Large intestine (tissue), 3 donors: Measurements from ENCODE around the gene FGF1. TPM values are rescaled to one million over a fixed set of nuclear protein-coding genes. Genes with fewer than 3 reads are reported as not detected.
A peak's percentile ranks its signal among the peaks of the same experiment; 100 is the strongest.

Source experiments
- DNase-seq, 2 donors: peaks; one replicate each; pipeline versions ENCODE4 v3.0.0 to v3.0.0-alpha.2; 2013
- H3K27ac ChIP-seq: one replicate; pipeline ENCODE4 v1.5.1; 2013; ENCODE audit warnings: low read length
- H3K27me3 ChIP-seq: 2 replicates; pipeline ENCODE4 v1.6.1; 2013; ENCODE audit warnings: low read length; ENCODE audit not compliant: control insufficient read depth, insufficient read depth
- H3K36me3 ChIP-seq: 2 replicates; pipeline ENCODE4 v1.6.1; 2013; ENCODE audit warnings: low read length; ENCODE audit not compliant: control insufficient read depth, insufficient read depth
- H3K4me1 ChIP-seq: one replicate; pipeline ENCODE4 v1.6.1; 2013; ENCODE audit warnings: low read length; ENCODE audit not compliant: control insufficient read depth, insufficient read depth
- H3K4me3 ChIP-seq: one replicate; pipeline ENCODE4 v1.5.1; 2013; ENCODE audit warnings: low read length
- H3K9me3 ChIP-seq: one replicate; pipeline ENCODE4 v1.6.1; 2013; ENCODE audit warnings: mild to moderate bottlenecking, low read depth, low read length, moderate library complexity; ENCODE audit not compliant: control insufficient read depth
- WGBS: methylation state at CpG from one replicate; pipeline ENCODE4 v1.1.5; 2013; ENCODE audit warnings: low lambda C conversion rate; ENCODE audit not compliant: insufficient coverage; 5-methylcytosine and 5-hydroxymethylcytosine counted together
- polyA plus RNA-seq: library from polyadenylated mRNA; unstranded; fragments of 120-200 nt; gene quantifications from one replicate; pipeline ENCODE4 v1.2.1, GENCODE V29; 2013

FGF1 gene
- polyA plus RNA-seq, 1 donor = 9.7 TPM

GRCh38 chr5:142586552-142586951, 99.3 kb downstream of the FGF1 start:
- no peak for DNase-seq
- no peaks in the 10 kb centered on the region for H3K36me3 ChIP-seq
- no peak overlapping the region for H3K4me3 ChIP-seq
- no peaks in the 10 kb centered on the region for H3K4me1 ChIP-seq
- no peaks in the 10 kb centered on the region for H3K9me3 ChIP-seq
- H3K27ac ChIP-seq = no peak overlapping the region
- WGBS = 75% methylated on average over 2 of the region's 4 CpGs
- no peaks in the 10 kb centered on the region for H3K27me3 ChIP-seq

- Histone ChIP-seq H3K27ac (no peak overlapping the region), H3K36me3 (no peaks in the 10 kb centered on the region), H3K27me3 (no peaks in the 10 kb centered on the region), H3K4me1 (no peaks in the 10 kb centered on the region), H3K9me3 (no peaks in the 10 kb centered on the region), H3K4me3 (no peak overlapping the region)
- no peak for DNase-seq
- no CpG with 5 or more reads among the region's 4 CpGs for WGBS
These were observed 100.4 kb downstream of the FGF1 start for GRCh38 chr5:142585451-142585850.

- no peak for DNase-seq
- H3K36me3 ChIP-seq = no peaks in the 10 kb centered on the region
- no peak overlapping the region for H3K27ac ChIP-seq
- no CpG with 5 or more reads among the region's 1 CpG for WGBS
- H3K4me3 ChIP-seq = no peak overlapping the region
- H3K27me3 ChIP-seq = no peaks in the 10 kb centered on the region
- no peaks in the 10 kb centered on the region for H3K9me3 ChIP-seq
- H3K4me1 ChIP-seq = no peaks in the 10 kb centered on the region
These were observed 101.0 kb downstream of the FGF1 start for GRCh38 chr5:142584891-142585290.

- Histone ChIP-seq H3K4me1 (no peaks in the 10 kb centered on the region), H3K27me3 (no peaks in the 10 kb centered on the region), H3K9me3 (no peaks in the 10 kb centered on the region), H3K4me3 (no peak overlapping the region), H3K27ac (no peak overlapping the region), H3K36me3 (no peaks in the 10 kb centered on the region)
- no CpG with 5 or more reads among the region's 3 CpGs for WGBS
- DNase-seq = no peak
These were observed 107.6 kb downstream of the FGF1 start for GRCh38 chr5:142578161-142578830.

GRCh38 chr5:142576804-142577203, 109.1 kb downstream of the FGF1 start:
- WGBS = no CpG with 5 or more reads among the region's 1 CpG
- no peak for DNase-seq
- no peak overlapping the region for H3K4me3 ChIP-seq

GRCh38 chr5:142576303-142576702, 109.6 kb downstream of the FGF1 start:
- WGBS = 100% methylated on average over 1 of the region's 1 CpG
- H3K36me3 ChIP-seq = no peaks in the 10 kb centered on the region
- no peak overlapping the region for H3K4me3 ChIP-seq
- DNase-seq = no peak
- peaks cover 3% of the 10 kb centered on the region for H3K4me1 ChIP-seq
- no peak overlapping the region for H3K27ac ChIP-seq
- H3K9me3 ChIP-seq = no peaks in the 10 kb centered on the region
- no peaks in the 10 kb centered on the region for H3K27me3 ChIP-seq

More at GRCh38 chr5:142576804-142577203, 109.1 kb downstream of the FGF1 start:
- Histone ChIP-seq H3K36me3 (no peaks in the 10 kb centered on the region), H3K27me3 (no peaks in the 10 kb centered on the region), H3K27ac (no peak overlapping the region), H3K4me1 (no peaks in the 10 kb centered on the region), H3K9me3 (no peaks in the 10 kb centered on the region)

GRCh38 chr5:142572006-142572405, 113.9 kb downstream of the FGF1 start:
- H3K4me3 ChIP-seq = no peak overlapping the region
- peak in 1 of 2 donors; percentile 44 for DNase-seq
- no peaks in the 10 kb centered on the region for H3K9me3 ChIP-seq
- H3K4me1 ChIP-seq = peaks cover 8% of the 10 kb centered on the region
- no peaks in the 10 kb centered on the region for H3K36me3 ChIP-seq
- WGBS = 20% methylated on average over 1 of the region's 4 CpGs
- H3K27me3 ChIP-seq = no peaks in the 10 kb centered on the region
- no peak overlapping the region for H3K27ac ChIP-seq

GRCh38 chr5:142571371-142571770, 114.5 kb downstream of the FGF1 start:
- no peak for DNase-seq
- no peaks in the 10 kb centered on the region for H3K9me3 ChIP-seq
- no peak overlapping the region for H3K27ac ChIP-seq
- WGBS = no CpG with 5 or more reads among the region's 5 CpGs
- no peak overlapping the region for H3K4me3 ChIP-seq
- H3K27me3 ChIP-seq = no peaks in the 10 kb centered on the region
- H3K4me1 ChIP-seq = peaks cover 8% of the 10 kb centered on the region
- no peaks in the 10 kb centered on the region for H3K36me3 ChIP-seq

GRCh38 chr5:142569905-142570304, 116.0 kb downstream of the FGF1 start:
- Histone ChIP-seq H3K9me3 (no peaks in the 10 kb centered on the region), H3K4me3 (no peak overlapping the region)

GRCh38 chr5:142568996-142569335, 116.9 kb downstream of the FGF1 start:
- Histone ChIP-seq H3K4me3 (no peak overlapping the region), H3K9me3 (no peaks in the 10 kb centered on the region), H3K4me1 (peaks cover 8% of the 10 kb centered on the region), H3K36me3 (no peaks in the 10 kb centered on the region), H3K27ac (peak overlapping the region; percentile 39), H3K27me3 (no peaks in the 10 kb centered on the region)
- no peak for DNase-seq
- WGBS = no CpG with 5 or more reads among the region's 3 CpGs

More at GRCh38 chr5:142569905-142570304, 116.0 kb downstream of the FGF1 start:
- Histone ChIP-seq H3K27me3 (no peaks in the 10 kb centered on the region), H3K27ac (no peak overlapping the region), H3K4me1 (peaks cover 8% of the 10 kb centered on the region), H3K36me3 (no peaks in the 10 kb centered on the region)
- WGBS = 74% methylated on average over 4 of the region's 6 CpGs
- DNase-seq = no peak
